Body of pancreas (tissue), 4 donors: Measurements from ENCODE around the gene SPSB1. TPM values are rescaled to one million over a fixed set of nuclear protein-coding genes. Genes with fewer than 3 reads are reported as not detected.
"Not testable (repeated sequence)": the region's sequence is repeated elsewhere in the genome, so short reads cannot be mapped to it uniquely, and the experiment has no call there.

ENCODE experiments used
- ATAC-seq: fragments of 150-250 bp; one replicate; pipeline ENCODE4 v1.9.1; 2016
- DNase-seq, 4 donors: peaks; one replicate each; pipeline ENCODE4 v3.0.0-alpha.2; 2019
- H3K27ac ChIP-seq, 4 donors: fragments of 200-600 bp; sonication (generic); 1 replicate in 3 of 4; 2 replicates in 1 of 4; pipeline versions ENCODE4 v1.5.1 to v1.6.1; 2016 to 2019; ENCODE audit warnings: mild to moderate bottlenecking in 1 of 4, mixed read lengths in 1 of 4, moderate library complexity in 1 of 4
- H3K27me3 ChIP-seq, 2 donors: fragments of 200-600 bp; sonication (generic); one replicate each; pipeline ENCODE4 v1.6.0; 2016; ENCODE audit warnings: mild to moderate bottlenecking in 1 of 2
- H3K36me3 ChIP-seq, 2 donors: fragments of 200-600 bp; sonication (generic); replicated peaks in 1 of 2; 2 replicates each; pipeline ENCODE4 v1.5.1; 2016; ENCODE audit warnings: low read depth in 2 of 2; ENCODE audit not compliant: insufficient read depth in 1 of 2
- H3K4me1 ChIP-seq: fragments of 200-600 bp; sonication (generic); one replicate; pipeline ENCODE4 v1.6.0; 2016
- H3K4me3 ChIP-seq, 2 donors: fragments of 200-600 bp; sonication (generic); 1 replicate in 1 of 2; 2 replicates in 1 of 2; pipeline ENCODE4 v1.5.1; 2016 to 2019
- H3K9me3 ChIP-seq, 3 donors: fragments of 200-600 bp; sonication (generic); 1 replicate in 2 of 3; 2 replicates in 1 of 3; pipeline ENCODE4 v1.5.1; 2016
- POLR2A ChIP-seq, 3 donors: fragments of 450-650 bp; IDR thresholded peaks; one replicate each; pipeline ENCODE4 v1.6.1; 2016; ENCODE audit warnings: antibody characterized with exemption in 3 of 3, mild to moderate bottlenecking in 2 of 3
- WGBS, 2 donors: methylation state at CpG; one replicate each; pipeline ENCODE4 v1.1.5; 2017; 5-methylcytosine and 5-hydroxymethylcytosine counted together
- intact Hi-C: fragments of 100-400 bp; cut with DNase I; formaldehyde crosslinking; loops from one replicate; pipeline ENCODE4 v1.15.1; 2023
- total RNA-seq, 2 donors: library from RNA; depleted of rRNA; stranded (reverse); fragments of >200 nt; gene quantifications; one replicate each; pipeline ENCODE4 v1.1.0, GENCODE V29; 2016
- TF ChIP-seq, protein P1 (sequence below), 7 experiments: fragments of 450-650 bp in 4 of 7; fragments of 200-600 bp in 3 of 7; sonication (generic) in 3 of 7; IDR thresholded peaks; one replicate each; pipeline ENCODE4 v1.5.1; 2016 to 2019; ENCODE audit warnings: antibody characterized with exemption in 7 of 7

The SPSB1 gene
- total RNA-seq, 2 donors from 2014 or later: 14.5 to 16.5 TPM

- no peak overlapping the region for H3K27ac ChIP-seq
Measured at GRCh38 chr1:9298282-9298681, 5.6 kb downstream of the SPSB1 start.

DNA sequence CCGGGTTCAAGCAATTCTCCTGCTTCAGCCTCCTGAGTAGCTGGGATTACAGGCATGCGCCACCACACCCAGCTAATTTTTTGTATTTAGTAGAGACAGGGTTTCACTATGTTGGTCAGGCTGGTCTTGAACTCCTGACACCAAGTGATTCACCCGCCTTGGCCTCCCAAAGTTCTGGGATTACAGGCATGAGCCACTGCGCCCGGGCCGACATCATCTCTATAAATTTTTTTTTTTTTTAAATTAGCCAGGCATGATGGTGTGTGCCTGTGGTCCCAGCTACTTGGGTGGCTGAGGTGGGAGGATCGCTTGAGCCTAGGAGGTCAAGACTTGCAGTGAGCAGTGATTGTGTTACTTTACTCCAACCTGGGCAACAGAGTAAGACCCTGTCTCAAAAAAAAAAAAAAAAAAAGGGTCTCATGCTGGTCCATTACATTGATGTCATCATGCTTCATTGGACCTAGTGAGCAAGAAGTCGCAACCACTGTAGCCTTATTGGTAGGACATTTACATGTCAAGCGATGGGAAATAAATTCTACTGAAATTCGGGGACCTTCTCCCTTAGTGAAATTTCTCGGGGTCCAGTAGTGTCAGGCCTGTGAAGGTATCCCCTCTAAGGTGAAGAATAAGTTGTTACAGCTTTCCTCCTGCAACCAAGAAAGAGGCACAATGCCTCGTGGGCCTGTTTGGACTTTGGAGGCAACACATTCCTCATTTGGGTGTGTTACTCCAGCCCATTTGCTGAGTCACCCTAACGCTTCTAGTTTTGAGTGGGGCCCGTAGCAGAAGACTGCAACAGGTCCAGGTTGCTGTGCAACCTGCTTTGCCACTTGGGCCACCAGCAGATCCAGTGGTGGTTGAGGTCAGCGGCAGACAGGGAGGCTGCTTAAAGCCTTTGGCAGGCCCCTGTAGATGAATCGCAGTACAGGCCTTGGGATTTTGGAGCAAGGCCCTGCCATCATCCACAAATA lies 7.2 kb downstream of the SPSB1 start:
- WGBS, 2 donors: 88 to 91% methylated on average over 12 to 16 of the region's 16 CpGs
- H3K36me3 ChIP-seq, intact Hi-C loops, H3K9me3 ChIP-seq, ATAC-seq, H3K4me3 ChIP-seq, H3K27ac ChIP-seq, H3K27me3 ChIP-seq: not testable (repeated sequence)
- H3K4me1 ChIP-seq: peaks cover 75% of the 10 kb centered on the region
- DNase-seq: peak in 2 of 4 donors; percentile 26 to 57

More at GRCh38 chr1:9298282-9298681, 5.6 kb downstream of the SPSB1 start:
- no peak overlapping the region for H3K4me3 ChIP-seq
- H3K36me3 ChIP-seq: no peaks in the 10 kb centered on the region
- TF ChIP-seq POLR2A (IDR thresholded peaks at IDR 0.05): no peak
- TF ChIP-seq, protein P1, sequence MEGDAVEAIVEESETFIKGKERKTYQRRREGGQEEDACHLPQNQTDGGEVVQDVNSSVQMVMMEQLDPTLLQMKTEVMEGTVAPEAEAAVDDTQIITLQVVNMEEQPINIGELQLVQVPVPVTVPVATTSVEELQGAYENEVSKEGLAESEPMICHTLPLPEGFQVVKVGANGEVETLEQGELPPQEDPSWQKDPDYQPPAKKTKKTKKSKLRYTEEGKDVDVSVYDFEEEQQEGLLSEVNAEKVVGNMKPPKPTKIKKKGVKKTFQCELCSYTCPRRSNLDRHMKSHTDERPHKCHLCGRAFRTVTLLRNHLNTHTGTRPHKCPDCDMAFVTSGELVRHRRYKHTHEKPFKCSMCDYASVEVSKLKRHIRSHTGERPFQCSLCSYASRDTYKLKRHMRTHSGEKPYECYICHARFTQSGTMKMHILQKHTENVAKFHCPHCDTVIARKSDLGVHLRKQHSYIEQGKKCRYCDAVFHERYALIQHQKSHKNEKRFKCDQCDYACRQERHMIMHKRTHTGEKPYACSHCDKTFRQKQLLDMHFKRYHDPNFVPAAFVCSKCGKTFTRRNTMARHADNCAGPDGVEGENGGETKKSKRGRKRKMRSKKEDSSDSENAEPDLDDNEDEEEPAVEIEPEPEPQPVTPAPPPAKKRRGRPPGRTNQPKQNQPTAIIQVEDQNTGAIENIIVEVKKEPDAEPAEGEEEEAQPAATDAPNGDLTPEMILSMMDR (IDR thresholded peaks at IDR 0.05): no peak
- WGBS, 2 donors: 46 to 51% methylated on average over 3 of the region's 3 CpGs
- ATAC-seq (no peak), DNase-seq (no peak)
- peaks cover 66% of the 10 kb centered on the region for H3K4me1 ChIP-seq
- H3K9me3 ChIP-seq: no peaks in the 10 kb centered on the region
- intact Hi-C loops: no loop called here
- H3K27me3 ChIP-seq: no peaks in the 10 kb centered on the region

GRCh38 chr1:9300573-9300972 lies 7.9 kb downstream of the SPSB1 start:
- Histone ChIP-seq H3K27ac (no peak overlapping the region), H3K36me3 (no peaks in the 10 kb centered on the region), H3K9me3 (no peaks in the 10 kb centered on the region), H3K4me1 (peaks cover 75% of the 10 kb centered on the region), H3K27me3 (no peaks in the 10 kb centered on the region), H3K4me3 (no peak overlapping the region)
- ATAC-seq: no peak
- intact Hi-C loops: no loop called here
- 62 to 73% methylated on average over 6 of the region's 6 CpGs for WGBS, 2 donors
- TF ChIP-seq, protein P1 (IDR thresholded peaks at IDR 0.05): no peak
- no peak for TF ChIP-seq POLR2A (IDR thresholded peaks at IDR 0.05)
- DNase-seq: no peak

GRCh38 chr1:9302745-9303524 lies 10.2 kb downstream of the SPSB1 start:
- intact Hi-C loops: no loop called here
- peak in 1 of 4 donors; percentile 45 for DNase-seq
- ATAC-seq: peak; percentile 58
- H3K27me3 ChIP-seq: no peaks in the 10 kb centered on the region
- TF ChIP-seq POLR2A (IDR thresholded peaks at IDR 0.05): peak in 1 of 3 donors; percentile 8
- TF ChIP-seq, protein P1 (IDR thresholded peaks at IDR 0.05): no peak
- H3K36me3 ChIP-seq: no peaks in the 10 kb centered on the region
- H3K27ac ChIP-seq: peak overlapping the region; percentile 11 to 67 (median 53)
- H3K9me3 ChIP-seq: no peaks in the 10 kb centered on the region
- H3K4me1 ChIP-seq: peaks cover 61% of the 10 kb centered on the region
- 63 to 65% methylated on average over 9 of the region's 9 CpGs for WGBS, 2 donors
- H3K4me3 ChIP-seq: no peak overlapping the region

- H3K27ac ChIP-seq: no peak overlapping the region
- no peaks in the 10 kb centered on the region for H3K9me3 ChIP-seq
- no peak overlapping the region for H3K4me3 ChIP-seq
- H3K4me1 ChIP-seq: peaks cover 68% of the 10 kb centered on the region
- TF ChIP-seq, protein P1 (IDR thresholded peaks at IDR 0.05): no peak
- no peak for TF ChIP-seq POLR2A (IDR thresholded peaks at IDR 0.05)
- intact Hi-C loops: no loop called here
- H3K27me3 ChIP-seq: no peaks in the 10 kb centered on the region
- ATAC-seq (no peak), DNase-seq (no peak)
- WGBS, 2 donors: 87 to 100% methylated on average over 5 to 6 of the region's 6 CpGs
- H3K36me3 ChIP-seq: no peaks in the 10 kb centered on the region
Measured at GRCh38 chr1:9303916-9304315, 11.2 kb downstream of the SPSB1 start.
